ENCODE measurements around the gene C9orf72. TPM values are rescaled to one million over a fixed set of nuclear protein-coding genes. Genes with fewer than 3 reads are reported as not detected.

C9orf72 gene
- polyA plus RNA-seq, 2 of the 4 experiments (the other 2 are of a cell fraction) = 4.0 to 16.4 TPM

DNA sequence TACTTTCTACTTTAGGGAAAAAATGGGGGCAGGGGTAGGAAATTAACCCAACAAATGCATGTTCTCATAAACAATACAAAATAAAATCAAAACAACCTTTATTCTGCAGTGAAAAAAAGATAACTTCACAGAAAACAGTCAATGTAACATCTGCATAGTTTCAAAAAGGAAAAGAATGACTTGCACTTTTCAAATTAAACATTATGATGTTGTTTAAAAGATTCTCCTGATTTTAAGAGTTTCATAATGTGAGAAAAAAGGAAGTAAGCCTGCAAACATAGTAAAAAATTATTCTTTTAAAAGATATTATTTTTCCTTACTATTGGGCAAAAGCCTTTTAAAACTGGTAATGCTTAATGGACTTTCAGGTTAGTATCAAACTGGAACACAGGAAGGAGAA, 7.6 kb downstream of the C9orf72 start:
- peak; percentile 51 for FAIRE-seq
- TF ChIP-seq EP300 (IDR thresholded peaks at IDR 0.05) (no peak), POLR2AphosphoS2 (conservative IDR thresholded peaks at IDR 0.05; ENCODE audit: low read length) (no peak), ZC3H11A (IDR thresholded peaks at IDR 0.05) (no peak), BHLHE40 (IDR thresholded peaks at IDR 0.05; ENCODE audit: low read depth, low read length) (no peak), NPAS2 (CRISPR knock-in tag; IDR thresholded peaks at IDR 0.05; ENCODE audit: borderline replicate concordance) (no peak), MAFK (IDR thresholded peaks at IDR 0.05; ENCODE audit: partially characterized antibody) (peak; percentile 41), ZFP36 (IDR thresholded peaks at IDR 0.05; ENCODE audit: borderline replicate concordance, partially characterized antibody) (no peak), HEYL (CRISPR knock-in tag; IDR thresholded peaks at IDR 0.05) (no peak), HOXB13 (CRISPR knock-in tag; IDR thresholded peaks at IDR 0.05; ENCODE audit: low read depth) (no peak), GATA3 (IDR thresholded peaks at IDR 0.05; ENCODE audit: borderline replicate concordance) (no peak), KDM5A (IDR thresholded peaks at IDR 0.05) (no peak), HOXA7 (CRISPR knock-in tag; IDR thresholded peaks at IDR 0.05) (no peak), NFE2L2 (conservative IDR thresholded peaks at IDR 0.05; ENCODE audit: low read length) (peak; percentile 76), TFCP2L1 (CRISPR knock-in tag; IDR thresholded peaks at IDR 0.05) (no peak)
- TF ChIP-seq, protein P1, sequence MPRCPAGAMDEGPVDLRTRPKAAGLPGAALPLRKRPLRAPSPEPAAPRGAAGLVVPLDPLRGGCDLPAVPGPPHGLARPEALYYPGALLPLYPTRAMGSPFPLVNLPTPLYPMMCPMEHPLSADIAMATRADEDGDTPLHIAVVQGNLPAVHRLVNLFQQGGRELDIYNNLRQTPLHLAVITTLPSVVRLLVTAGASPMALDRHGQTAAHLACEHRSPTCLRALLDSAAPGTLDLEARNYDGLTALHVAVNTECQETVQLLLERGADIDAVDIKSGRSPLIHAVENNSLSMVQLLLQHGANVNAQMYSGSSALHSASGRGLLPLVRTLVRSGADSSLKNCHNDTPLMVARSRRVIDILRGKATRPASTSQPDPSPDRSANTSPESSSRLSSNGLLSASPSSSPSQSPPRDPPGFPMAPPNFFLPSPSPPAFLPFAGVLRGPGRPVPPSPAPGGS (IDR thresholded peaks at IDR 0.05) = no peak
- TF ChIP-seq, protein P2, sequence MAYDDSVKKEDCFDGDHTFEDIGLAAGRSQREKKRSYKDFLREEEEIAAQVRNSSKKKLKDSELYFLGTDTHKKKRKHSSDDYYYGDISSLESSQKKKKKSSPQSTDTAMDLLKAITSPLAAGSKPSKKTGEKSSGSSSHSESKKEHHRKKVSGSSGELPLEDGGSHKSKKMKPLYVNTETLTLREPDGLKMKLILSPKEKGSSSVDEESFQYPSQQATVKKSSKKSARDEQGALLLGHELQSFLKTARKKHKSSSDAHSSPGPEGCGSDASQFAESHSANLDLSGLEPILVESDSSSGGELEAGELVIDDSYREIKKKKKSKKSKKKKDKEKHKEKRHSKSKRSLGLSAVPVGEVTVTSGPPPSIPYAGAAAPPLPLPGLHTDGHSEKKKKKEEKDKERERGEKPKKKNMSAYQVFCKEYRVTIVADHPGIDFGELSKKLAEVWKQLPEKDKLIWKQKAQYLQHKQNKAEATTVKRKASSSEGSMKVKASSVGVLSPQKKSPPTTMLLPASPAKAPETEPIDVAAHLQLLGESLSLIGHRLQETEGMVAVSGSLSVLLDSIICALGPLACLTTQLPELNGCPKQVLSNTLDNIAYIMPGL (CRISPR knock-in tag; IDR thresholded peaks at IDR 0.05; ENCODE audit: borderline replicate concordance) = no peak
- TF ChIP-seq, protein P3, sequence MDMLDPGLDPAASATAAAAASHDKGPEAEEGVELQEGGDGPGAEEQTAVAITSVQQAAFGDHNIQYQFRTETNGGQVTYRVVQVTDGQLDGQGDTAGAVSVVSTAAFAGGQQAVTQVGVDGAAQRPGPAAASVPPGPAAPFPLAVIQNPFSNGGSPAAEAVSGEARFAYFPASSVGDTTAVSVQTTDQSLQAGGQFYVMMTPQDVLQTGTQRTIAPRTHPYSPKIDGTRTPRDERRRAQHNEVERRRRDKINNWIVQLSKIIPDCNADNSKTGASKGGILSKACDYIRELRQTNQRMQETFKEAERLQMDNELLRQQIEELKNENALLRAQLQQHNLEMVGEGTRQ (IDR thresholded peaks at IDR 0.05) = no peak
- TF ChIP-seq, protein P4, sequence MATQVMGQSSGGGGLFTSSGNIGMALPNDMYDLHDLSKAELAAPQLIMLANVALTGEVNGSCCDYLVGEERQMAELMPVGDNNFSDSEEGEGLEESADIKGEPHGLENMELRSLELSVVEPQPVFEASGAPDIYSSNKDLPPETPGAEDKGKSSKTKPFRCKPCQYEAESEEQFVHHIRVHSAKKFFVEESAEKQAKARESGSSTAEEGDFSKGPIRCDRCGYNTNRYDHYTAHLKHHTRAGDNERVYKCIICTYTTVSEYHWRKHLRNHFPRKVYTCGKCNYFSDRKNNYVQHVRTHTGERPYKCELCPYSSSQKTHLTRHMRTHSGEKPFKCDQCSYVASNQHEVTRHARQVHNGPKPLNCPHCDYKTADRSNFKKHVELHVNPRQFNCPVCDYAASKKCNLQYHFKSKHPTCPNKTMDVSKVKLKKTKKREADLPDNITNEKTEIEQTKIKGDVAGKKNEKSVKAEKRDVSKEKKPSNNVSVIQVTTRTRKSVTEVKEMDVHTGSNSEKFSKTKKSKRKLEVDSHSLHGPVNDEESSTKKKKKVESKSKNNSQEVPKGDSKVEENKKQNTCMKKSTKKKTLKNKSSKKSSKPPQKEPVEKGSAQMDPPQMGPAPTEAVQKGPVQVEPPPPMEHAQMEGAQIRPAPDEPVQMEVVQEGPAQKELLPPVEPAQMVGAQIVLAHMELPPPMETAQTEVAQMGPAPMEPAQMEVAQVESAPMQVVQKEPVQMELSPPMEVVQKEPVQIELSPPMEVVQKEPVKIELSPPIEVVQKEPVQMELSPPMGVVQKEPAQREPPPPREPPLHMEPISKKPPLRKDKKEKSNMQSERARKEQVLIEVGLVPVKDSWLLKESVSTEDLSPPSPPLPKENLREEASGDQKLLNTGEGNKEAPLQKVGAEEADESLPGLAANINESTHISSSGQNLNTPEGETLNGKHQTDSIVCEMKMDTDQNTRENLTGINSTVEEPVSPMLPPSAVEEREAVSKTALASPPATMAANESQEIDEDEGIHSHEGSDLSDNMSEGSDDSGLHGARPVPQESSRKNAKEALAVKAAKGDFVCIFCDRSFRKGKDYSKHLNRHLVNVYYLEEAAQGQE (IDR thresholded peaks at IDR 0.05) = no peak

DNA sequence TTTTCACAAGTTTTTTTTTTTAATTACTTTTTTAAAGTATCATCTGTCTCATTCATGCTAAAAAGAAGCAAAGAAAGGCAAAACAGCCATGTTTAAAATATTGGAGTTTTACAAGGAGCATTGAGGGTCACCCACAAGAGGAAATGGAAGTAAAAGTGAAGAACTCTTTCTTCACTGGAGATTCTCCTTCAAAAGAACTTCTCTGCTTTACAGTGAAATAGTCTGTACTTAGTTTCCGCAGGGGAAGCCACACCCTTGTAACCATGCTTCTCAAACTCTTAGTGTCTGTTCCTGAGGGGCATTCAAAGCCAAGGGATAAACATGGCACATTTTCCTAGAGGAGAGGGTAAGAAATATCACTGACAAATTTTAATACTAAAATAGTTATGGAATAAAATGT, 8.6 kb downstream of the C9orf72 start:
- ChIA-PET CTCF (no interaction called here), POLR2A (no interaction called here)
- Histone ChIP-seq H3K4me1 (no peaks in the 10 kb centered on the region; the same call in 2 of the 3 replicates), H3K27ac (no peak overlapping the region), H3K4me3 (no peak overlapping the region), H3K4me2 (no peak overlapping the region), H3K9me3 (no peaks in the 10 kb centered on the region)
- no peak for FAIRE-seq
- no peak for ATAC-seq
- WGBS (ENCODE audit: missing lambda C conversion rate) = 91% methylated on average over 1 of the region's 1 CpG
- TF ChIP-seq HDAC2 (IDR thresholded peaks at IDR 0.05) = no peak
- TF ChIP-seq SREBF2 (IDR thresholded peaks at IDR 0.05) = no peak
- TF ChIP-seq JUNB (IDR thresholded peaks at IDR 0.05) = no peak
- no peak for TF ChIP-seq ZNF302 (CRISPR knock-in tag; IDR thresholded peaks at IDR 0.05)
- TF ChIP-seq, protein P5, sequence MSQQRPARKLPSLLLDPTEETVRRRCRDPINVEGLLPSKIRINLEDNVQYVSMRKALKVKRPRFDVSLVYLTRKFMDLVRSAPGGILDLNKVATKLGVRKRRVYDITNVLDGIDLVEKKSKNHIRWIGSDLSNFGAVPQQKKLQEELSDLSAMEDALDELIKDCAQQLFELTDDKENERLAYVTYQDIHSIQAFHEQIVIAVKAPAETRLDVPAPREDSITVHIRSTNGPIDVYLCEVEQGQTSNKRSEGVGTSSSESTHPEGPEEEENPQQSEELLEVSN (IDR thresholded peaks at IDR 0.05; ENCODE audit: borderline replicate concordance, low read depth) = no peak
- no peak for TF ChIP-seq RFX5 (IDR thresholded peaks at IDR 0.05)
- no peak for TF ChIP-seq RNF2 (IDR thresholded peaks at IDR 0.05; ENCODE audit: borderline replicate concordance, low read depth)
- TF ChIP-seq BHLHE40 (IDR thresholded peaks at IDR 0.05; ENCODE audit: low read depth, low read length) = no peak
- TF ChIP-seq HOXB5 (CRISPR knock-in tag; IDR thresholded peaks at IDR 0.05) = no peak
- no peak for TF ChIP-seq EHMT2 (IDR thresholded peaks at IDR 0.05; ENCODE audit: low read depth)
- no peak for DNase-seq (ENCODE audit: low read depth in 1 of 2, low spot score in 1 of 2)

More for the DNA sequence above, 7.6 kb downstream of the C9orf72 start:
- Histone ChIP-seq H3K4me2 (no peak overlapping the region), H3K9me3 (no peaks in the 10 kb centered on the region), H3K4me1 (no peaks in the 10 kb centered on the region; the same call in 2 of the 3 replicates), H3K4me3 (no peak overlapping the region), H3K27ac (no peak overlapping the region)
- ATAC-seq (no peak), DNase-seq (ENCODE audit: low read depth in 1 of 2, low spot score in 1 of 2) (no peak)
- CTCF ChIA-PET = interaction anchor here (3.5 kb wide), 1 partner anchor 17 kb away, joined by 13 read pairs; no protein-coding TSS in a partner anchor
- POLR2A ChIA-PET = no interaction called here

All from A549 (cell line).